Muscle layer of colon (tissue), 2 donors: ENCODE measurements around the gene H2BK1.

Experiments
- H3K27ac ChIP-seq: one replicate; pipeline ENCODE4 v1.7.0; 2013; ENCODE audit warnings: low read depth, mild to moderate bottlenecking, low read length, moderate library complexity
- H3K27me3 ChIP-seq, 2 donors: one replicate each; pipeline ENCODE4 v1.7.0; 2013; ENCODE audit warnings: low read length in 2 of 2, mild to moderate bottlenecking in 2 of 2; ENCODE audit not compliant: insufficient read depth in 2 of 2, control insufficient read depth in 1 of 2
- H3K36me3 ChIP-seq: one replicate; pipeline ENCODE4 v1.7.0; 2013; ENCODE audit warnings: mild to moderate bottlenecking, low read length; ENCODE audit not compliant: insufficient read depth
- H3K4me1 ChIP-seq: one replicate; pipeline ENCODE4 v1.7.0; 2013; ENCODE audit warnings: mild to moderate bottlenecking, low read length; ENCODE audit not compliant: insufficient read depth
- H3K4me3 ChIP-seq, 2 donors: one replicate each; pipeline ENCODE4 v1.7.0; 2013; ENCODE audit warnings: low read length in 2 of 2, low read depth in 1 of 2, mild to moderate bottlenecking in 1 of 2, moderate library complexity in 1 of 2
- H3K9ac ChIP-seq: one replicate; pipeline ENCODE4 v1.7.0; 2013; ENCODE audit warnings: low read length
- H3K9me3 ChIP-seq: one replicate; pipeline ENCODE4 v1.7.0; 2013; ENCODE audit warnings: mild to moderate bottlenecking, low read length
- donor health status: abdominal sarcoma.
- donor health status: Adenocarcinoma of cecum.

The H2BK1 gene

DNA sequence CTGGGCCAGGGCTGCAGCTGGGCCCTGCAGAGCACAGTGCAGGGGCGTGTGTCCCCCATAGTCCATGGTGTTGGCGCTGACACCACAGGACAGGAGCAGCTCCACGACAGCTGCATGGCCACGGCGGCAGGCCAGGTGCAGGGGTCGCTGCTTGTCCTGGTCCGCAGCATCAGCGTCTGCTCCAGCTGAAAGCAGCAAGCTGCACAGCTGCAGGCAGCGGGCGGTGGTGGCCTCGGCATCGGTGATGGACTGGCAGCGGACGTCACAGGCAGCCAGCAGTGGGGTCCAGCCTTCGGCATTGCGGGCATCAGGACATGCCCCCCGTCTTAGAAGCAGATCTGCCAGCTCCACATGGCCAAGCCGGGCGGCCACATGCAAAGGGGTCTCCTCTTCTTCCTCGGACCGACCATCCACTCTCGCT lies 29.3 kb downstream of the H2BK1 start:
- Histone ChIP-seq H3K27ac (no peak overlapping the region), H3K36me3 (no peaks in the 10 kb centered on the region), H3K4me3 (no peak overlapping the region), H3K4me1 (no peaks in the 10 kb centered on the region), H3K27me3 (peaks cover 0 to 9% of the 10 kb centered on the region in 2 donors), H3K9ac (no peak overlapping the region), H3K9me3 (no peaks in the 10 kb centered on the region)

DNA sequence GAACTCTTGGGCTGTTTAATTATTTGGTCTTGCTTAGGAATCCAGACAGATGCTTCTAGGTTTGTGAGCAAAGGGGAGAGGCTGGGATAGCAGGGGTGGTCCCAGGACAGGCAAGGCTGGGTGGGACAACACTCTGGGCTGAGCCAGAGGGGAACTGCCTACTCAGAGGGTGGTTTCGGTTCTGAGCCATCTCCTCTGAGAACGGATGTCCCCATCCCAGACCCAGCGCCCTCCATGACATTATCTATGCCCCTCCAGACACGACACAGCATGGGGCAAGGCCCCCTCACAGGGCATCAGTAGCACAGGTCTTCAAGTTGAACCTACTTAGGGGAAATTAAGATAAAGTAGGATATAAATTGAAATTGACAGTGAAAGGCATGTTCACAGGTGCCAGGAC lies 30.3 kb downstream of the H2BK1 start:
- Histone ChIP-seq H3K9ac (no peak overlapping the region), H3K9me3 (no peaks in the 10 kb centered on the region), H3K27me3 (peaks cover 0 to 20% of the 10 kb centered on the region in 2 donors), H3K36me3 (no peaks in the 10 kb centered on the region), H3K4me1 (no peaks in the 10 kb centered on the region), H3K4me3 (no peak overlapping the region), H3K27ac (no peak overlapping the region)

DNA sequence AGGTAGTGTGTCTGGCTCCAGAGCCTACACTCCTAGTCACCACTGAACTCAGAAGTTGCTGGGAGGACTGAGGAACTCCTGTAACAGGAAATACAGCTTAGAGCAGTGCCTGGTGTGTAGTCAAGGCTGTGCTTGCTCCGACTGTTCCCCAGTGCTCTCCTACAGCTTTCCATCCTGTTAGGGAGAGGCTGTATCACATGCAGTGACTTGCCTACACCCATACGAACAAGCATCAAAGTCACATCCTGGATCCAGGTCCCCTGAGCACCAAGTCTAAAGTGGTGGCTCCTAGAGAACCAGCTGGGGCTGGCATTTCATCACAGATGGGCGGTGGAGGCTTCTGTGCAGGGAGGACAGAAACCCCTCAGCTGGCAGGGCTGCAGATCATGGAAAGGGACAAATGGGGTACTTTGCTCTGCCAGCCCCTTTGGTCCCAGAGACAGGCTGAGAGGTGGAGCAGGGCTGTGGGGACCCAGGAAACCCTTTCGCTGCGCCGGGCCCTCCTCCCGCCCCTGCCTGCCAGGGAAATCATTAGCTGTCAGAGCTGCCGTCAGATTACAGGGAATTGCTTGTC lies 30.9 kb downstream of the H2BK1 start:
- Histone ChIP-seq H3K27ac (no peak overlapping the region), H3K9me3 (no peaks in the 10 kb centered on the region), H3K9ac (no peak overlapping the region), H3K27me3 (peaks cover 0 to 26% of the 10 kb centered on the region in 2 donors), H3K4me1 (no peaks in the 10 kb centered on the region), H3K4me3 (no peak overlapping the region), H3K36me3 (no peaks in the 10 kb centered on the region)

DNA sequence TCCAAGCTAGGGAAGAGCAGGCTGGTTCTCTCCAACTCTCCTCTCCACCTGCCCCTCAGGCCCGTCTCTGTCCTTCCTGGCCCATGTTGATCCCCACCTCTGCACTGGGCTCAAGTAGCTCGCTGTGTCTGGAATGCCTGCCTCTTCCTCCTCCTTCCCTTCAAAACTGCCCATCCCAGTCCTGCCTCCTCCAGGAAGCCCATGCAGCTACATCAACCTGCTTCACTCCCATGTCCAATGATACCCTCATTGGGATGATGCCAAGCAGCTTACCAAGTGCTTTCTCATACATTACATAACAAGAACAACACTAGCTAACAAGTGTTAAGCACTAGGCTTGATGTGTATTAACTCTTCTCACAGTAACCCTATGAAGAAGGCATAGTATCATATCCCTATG lies 31.5 kb downstream of the H2BK1 start:
- Histone ChIP-seq H3K9ac (no peak overlapping the region), H3K4me1 (no peaks in the 10 kb centered on the region), H3K27ac (no peak overlapping the region), H3K4me3 (no peak overlapping the region), H3K9me3 (no peaks in the 10 kb centered on the region), H3K27me3 (peaks cover 0 to 31% of the 10 kb centered on the region in 2 donors), H3K36me3 (no peaks in the 10 kb centered on the region)

DNA sequence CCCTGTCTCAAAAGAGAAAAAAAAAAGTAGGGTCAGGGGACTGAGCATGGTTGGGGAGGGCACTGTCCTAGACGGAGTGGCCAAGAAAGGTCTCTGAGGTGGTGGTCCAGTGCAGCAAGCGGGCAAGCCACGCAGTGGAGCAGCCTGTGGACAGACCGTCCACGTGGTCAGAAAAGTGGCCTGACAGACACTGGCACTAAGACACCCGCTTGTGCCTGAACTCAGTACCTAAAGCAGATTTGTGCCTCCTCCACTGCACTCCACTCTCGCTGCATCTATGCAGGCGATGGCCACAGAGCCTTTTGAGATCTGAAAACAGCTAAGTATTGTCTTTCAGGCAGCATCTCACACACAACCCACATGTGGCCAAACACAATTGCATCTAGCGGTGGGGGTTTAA lies 32.1 kb downstream of the H2BK1 start:
- Histone ChIP-seq H3K9ac (no peak overlapping the region), H3K4me1 (no peaks in the 10 kb centered on the region), H3K4me3 (no peak overlapping the region), H3K36me3 (no peaks in the 10 kb centered on the region), H3K27ac (no peak overlapping the region), H3K27me3 (peaks cover 3 to 37% of the 10 kb centered on the region in 2 donors), H3K9me3 (no peaks in the 10 kb centered on the region)

DNA sequence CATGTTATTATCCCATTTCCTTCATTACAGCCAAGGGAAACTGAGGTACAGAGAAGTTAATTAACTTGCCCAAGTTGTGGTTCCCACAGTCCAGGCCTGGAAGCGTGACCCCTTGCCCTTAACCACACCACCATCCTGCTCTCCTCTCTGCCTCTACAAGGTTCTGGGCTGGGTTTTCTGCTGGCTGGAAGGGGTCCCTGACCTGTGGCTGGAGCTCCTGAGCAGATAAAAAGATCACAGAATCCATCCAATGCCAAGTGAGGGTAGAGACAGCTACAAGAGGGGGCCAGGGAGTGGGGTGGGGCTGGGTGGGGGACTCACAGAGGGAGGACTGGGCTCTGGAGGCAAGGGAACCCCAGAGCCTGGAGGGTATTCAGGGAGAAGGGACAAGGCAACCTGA lies 33.0 kb downstream of the H2BK1 start:
- no peak overlapping the region for H3K9ac ChIP-seq
- H3K4me3 ChIP-seq = no peak overlapping the region
- no peak overlapping the region for H3K27ac ChIP-seq
- H3K4me1 ChIP-seq = no peaks in the 10 kb centered on the region
- peaks cover 9 to 43% of the 10 kb centered on the region in 2 donors for H3K27me3 ChIP-seq
- no peaks in the 10 kb centered on the region for H3K36me3 ChIP-seq
- no peaks in the 10 kb centered on the region for H3K9me3 ChIP-seq

DNA sequence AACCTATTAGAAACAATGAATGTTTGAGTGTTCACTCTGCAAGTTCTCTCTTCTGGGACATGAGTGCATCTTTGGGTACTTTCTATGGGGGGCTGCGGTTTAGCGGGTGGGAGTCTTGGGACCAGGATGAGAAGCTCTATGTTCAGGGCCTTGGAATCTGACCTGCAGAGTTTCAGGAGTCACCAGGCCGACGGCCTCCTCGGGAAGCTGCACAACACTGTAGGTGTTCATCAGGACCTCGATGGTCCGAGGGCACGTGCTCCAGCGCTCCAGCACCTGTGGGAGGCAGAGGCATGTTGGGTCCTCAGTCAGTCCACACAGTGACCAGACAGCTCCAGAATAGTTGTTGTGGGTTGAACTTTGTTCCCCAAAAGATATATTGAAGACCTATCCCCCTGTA lies 33.9 kb downstream of the H2BK1 start:
- Histone ChIP-seq H3K4me1 (no peaks in the 10 kb centered on the region), H3K27me3 (peaks cover 9 to 45% of the 10 kb centered on the region in 2 donors), H3K36me3 (no peaks in the 10 kb centered on the region), H3K27ac (no peak overlapping the region), H3K9ac (no peak overlapping the region), H3K4me3 (no peak overlapping the region), H3K9me3 (no peaks in the 10 kb centered on the region)

DNA sequence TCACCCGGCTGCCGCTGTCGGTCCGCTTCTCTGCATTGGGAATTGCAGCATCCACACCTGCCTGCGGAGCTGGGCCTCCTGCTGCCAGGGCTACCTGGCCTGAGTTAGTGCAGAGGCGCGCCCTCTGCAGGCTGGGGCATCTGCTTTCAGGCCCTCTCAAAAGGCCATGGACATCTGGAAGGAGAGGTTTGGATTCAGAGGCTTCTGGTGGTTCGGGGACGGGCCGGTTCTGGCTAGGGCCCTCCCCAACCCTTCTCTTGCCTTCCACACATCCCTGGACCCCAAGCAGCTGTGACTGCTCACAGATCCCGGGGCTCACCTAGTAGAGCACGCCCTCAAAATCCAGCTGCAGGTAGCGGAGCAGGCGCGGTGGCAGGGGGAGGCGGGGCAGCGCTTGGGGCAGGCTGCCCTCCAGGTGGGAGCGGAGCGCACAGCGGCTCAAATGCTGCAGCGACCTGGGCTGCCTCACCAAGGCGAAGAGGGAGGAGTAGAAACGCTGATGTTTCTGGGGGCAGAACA lies 34.4 kb downstream of the H2BK1 start:
- Histone ChIP-seq H3K9ac (no peak overlapping the region), H3K4me3 (no peak overlapping the region), H3K9me3 (no peaks in the 10 kb centered on the region), H3K4me1 (no peaks in the 10 kb centered on the region), H3K27me3 (peaks cover 9 to 46% of the 10 kb centered on the region in 2 donors), H3K36me3 (no peaks in the 10 kb centered on the region), H3K27ac (no peak overlapping the region)

DNA sequence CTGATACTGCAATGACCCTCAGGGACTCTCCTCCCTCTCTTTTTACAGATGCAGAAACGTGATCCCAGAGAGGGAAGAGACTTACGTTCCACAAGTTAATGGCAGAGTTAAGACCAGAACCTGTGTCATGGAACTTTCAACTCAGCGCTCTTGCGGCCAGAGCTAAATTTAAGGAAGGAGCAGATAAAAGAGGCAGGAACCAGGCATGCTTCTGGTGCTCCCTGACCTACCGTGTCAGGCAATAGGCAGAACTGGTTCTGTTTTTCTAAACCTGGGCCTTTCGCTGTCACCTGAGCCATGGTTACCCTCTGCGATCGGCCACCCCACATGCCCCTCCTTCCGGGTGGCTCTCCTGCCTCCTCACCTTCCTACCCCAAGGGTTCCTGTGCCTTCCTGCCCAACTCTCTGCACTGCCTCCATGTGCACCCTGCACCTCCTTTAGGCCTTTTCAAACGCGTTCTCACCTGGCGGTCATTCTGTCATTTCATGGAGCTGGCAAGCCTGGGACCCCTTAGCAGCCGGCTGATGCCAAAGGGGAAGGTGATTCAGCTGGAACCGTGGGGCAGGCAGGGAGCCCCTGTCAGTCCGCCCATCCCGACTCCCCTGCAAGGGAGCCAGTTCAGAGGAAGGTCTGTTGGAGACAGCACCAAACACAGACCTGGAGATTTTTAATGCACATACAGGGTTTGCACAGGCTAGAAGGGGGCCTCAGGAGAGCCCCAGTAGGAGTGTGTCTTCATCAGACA lies 35.1 kb downstream of the H2BK1 start:
- Histone ChIP-seq H3K27ac (no peak overlapping the region), H3K4me3 (no peak overlapping the region), H3K36me3 (no peaks in the 10 kb centered on the region), H3K4me1 (no peaks in the 10 kb centered on the region), H3K9ac (no peak overlapping the region), H3K9me3 (no peaks in the 10 kb centered on the region), H3K27me3 (peaks cover 9 to 45% of the 10 kb centered on the region in 2 donors)

DNA sequence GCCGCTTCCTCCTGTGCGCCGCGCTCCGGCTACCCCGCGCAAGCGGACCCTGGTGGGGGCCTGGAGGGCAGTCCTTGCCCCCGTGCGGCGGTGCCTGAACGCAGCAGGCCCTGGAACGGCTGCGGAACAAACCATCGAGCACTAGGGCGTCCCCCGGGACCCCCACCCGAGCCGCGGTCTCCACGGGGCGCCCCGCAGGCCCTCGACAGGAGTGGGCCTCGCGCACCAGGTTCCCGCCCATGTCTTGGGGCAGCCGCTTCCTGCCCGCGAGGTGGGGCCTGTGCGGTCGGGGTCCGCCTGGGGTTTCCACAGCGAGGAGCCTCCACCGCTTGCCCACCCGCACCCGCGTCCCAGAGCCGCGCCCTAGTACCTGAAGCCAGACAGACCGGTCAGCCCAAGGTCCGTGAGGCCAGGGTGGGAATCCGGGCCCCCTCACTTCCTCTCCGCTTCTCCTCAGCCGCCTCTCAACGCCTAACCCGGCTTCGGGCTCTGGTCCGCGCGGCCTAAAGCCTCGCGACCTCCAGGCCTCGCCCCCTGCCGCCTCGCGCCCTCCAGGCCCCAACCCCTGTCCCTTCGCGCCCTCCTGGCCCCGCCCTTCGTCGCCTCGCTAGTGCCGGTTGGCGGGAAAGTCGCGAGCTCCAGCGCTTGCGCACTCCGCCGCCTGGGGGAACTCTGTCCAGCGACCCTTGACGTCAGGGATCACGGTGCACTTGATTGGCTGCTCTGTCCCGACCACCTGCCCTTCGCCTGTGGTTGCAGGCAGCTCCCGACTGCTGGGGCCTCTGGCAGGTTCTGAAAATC lies 35.8 kb downstream of the H2BK1 start:
- H3K27ac ChIP-seq = no peak overlapping the region
- no peaks in the 10 kb centered on the region for H3K4me1 ChIP-seq
- no peak overlapping the region for H3K4me3 ChIP-seq
- H3K9ac ChIP-seq = no peak overlapping the region
- H3K9me3 ChIP-seq = no peaks in the 10 kb centered on the region
- peaks cover 10 to 46% of the 10 kb centered on the region in 2 donors for H3K27me3 ChIP-seq
- no peaks in the 10 kb centered on the region for H3K36me3 ChIP-seq

DNA sequence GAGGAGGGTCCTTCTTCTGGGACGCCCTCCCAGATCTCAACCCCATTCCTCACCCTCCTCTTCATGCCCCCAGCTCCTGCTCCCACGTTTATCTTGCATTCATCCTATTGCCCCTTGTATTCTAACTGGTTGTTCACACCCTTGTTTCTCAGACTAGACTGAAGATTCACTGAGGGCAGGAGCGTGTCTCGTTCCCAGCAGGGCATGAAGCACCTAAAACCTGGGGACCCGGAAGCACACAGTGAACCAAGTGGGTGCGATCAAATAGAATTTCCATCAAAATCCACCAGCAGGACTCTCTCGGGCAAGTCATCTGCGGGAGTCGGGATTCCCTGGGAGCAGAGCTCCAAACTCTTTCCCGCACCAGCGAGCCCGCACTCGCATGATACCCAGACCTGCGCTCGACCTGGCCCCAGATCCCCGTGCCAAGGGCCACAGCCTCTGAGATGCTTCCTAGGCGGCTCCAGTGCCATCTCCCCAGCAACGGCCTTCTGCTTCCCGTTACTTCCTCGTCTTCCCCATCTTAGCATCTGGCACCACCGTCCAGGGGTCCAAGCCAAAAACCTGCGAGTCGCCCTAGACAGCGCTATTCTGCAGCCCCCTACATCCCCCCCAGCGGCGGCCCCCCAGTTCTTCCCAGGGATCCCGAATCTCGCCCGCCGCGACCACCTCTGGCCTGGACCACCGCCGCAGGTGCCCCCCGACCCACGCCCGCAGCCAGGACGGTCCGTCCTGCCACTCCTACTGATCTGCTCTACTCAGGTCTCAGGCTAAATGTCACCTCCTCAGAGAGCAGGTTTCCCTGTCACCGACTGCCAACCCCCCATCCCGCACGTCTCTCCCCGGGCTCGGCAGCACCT lies 36.7 kb downstream of the H2BK1 start:
- no peaks in the 10 kb centered on the region for H3K4me1 ChIP-seq
- H3K27me3 ChIP-seq = peaks cover 18 to 52% of the 10 kb centered on the region in 2 donors
- no peaks in the 10 kb centered on the region for H3K36me3 ChIP-seq
- no peaks in the 10 kb centered on the region for H3K9me3 ChIP-seq
- H3K27ac ChIP-seq = no peak overlapping the region
- H3K4me3 ChIP-seq = no peak overlapping the region
- no peak overlapping the region for H3K9ac ChIP-seq
